Rectal smooth muscle tissue (tissue), 1 donor: ENCODE measurements around the gene RFX4.

ENCODE experiments used
- H3K27ac ChIP-seq: one replicate; pipeline ENCODE4 v1.7.0; 2013; ENCODE audit warnings: low read depth, low read length, inconsistent platforms
- H3K27me3 ChIP-seq: one replicate; pipeline ENCODE4 v1.7.0; 2013; ENCODE audit warnings: low read length; ENCODE audit not compliant: control insufficient read depth, insufficient read depth
- H3K36me3 ChIP-seq: one replicate; pipeline ENCODE4 v1.7.0; 2013; ENCODE audit warnings: low read length; ENCODE audit not compliant: control insufficient read depth, insufficient read depth
- H3K4me1 ChIP-seq: one replicate; pipeline ENCODE4 v1.7.0; 2013; ENCODE audit warnings: low read length; ENCODE audit not compliant: control insufficient read depth, insufficient read depth
- H3K4me3 ChIP-seq: one replicate; pipeline ENCODE4 v1.7.0; 2013; ENCODE audit warnings: low read length
- H3K9ac ChIP-seq: one replicate; pipeline ENCODE4 v1.7.0; 2013; ENCODE audit warnings: low read length

RFX4 gene

GRCh38 chr12:106633451-106633823 is 50.6 kb downstream of the RFX4 start:
- no peak overlapping the region for H3K9ac ChIP-seq
- H3K4me3 ChIP-seq, result no peak overlapping the region
- no peaks in the 10 kb centered on the region for H3K4me1 ChIP-seq
- peaks cover 2% of the 10 kb centered on the region for H3K27me3 ChIP-seq
- H3K27ac ChIP-seq, result no peak overlapping the region
- no peaks in the 10 kb centered on the region for H3K36me3 ChIP-seq

- no peaks in the 10 kb centered on the region for H3K4me1 ChIP-seq
- H3K4me3 ChIP-seq, result no peak overlapping the region
- H3K27me3 ChIP-seq, result peaks cover 2% of the 10 kb centered on the region
- H3K9ac ChIP-seq, result no peak overlapping the region
- H3K27ac ChIP-seq, result no peak overlapping the region
- H3K36me3 ChIP-seq, result no peaks in the 10 kb centered on the region
Observed at GRCh38 chr12:106634206-106634605, 51.4 kb downstream of the RFX4 start.

GRCh38 chr12:106643000-106643399 is 60.2 kb downstream of the RFX4 start:
- no peak overlapping the region for H3K4me3 ChIP-seq
- no peaks in the 10 kb centered on the region for H3K27me3 ChIP-seq
- H3K27ac ChIP-seq, result no peak overlapping the region
- no peaks in the 10 kb centered on the region for H3K36me3 ChIP-seq
- no peak overlapping the region for H3K9ac ChIP-seq
- no peaks in the 10 kb centered on the region for H3K4me1 ChIP-seq

GRCh38 chr12:106644335-106645073 is 61.7 kb downstream of the RFX4 start:
- Histone ChIP-seq H3K4me1 (no peaks in the 10 kb centered on the region), H3K27me3 (no peaks in the 10 kb centered on the region), H3K4me3 (no peak overlapping the region), H3K36me3 (no peaks in the 10 kb centered on the region), H3K9ac (no peak overlapping the region), H3K27ac (no peak overlapping the region)

GRCh38 chr12:106645074-106645421 is 62.2 kb downstream of the RFX4 start:
- Histone ChIP-seq H3K27ac (no peak overlapping the region), H3K4me3 (no peak overlapping the region), H3K4me1 (no peaks in the 10 kb centered on the region), H3K9ac (no peak overlapping the region), H3K27me3 (no peaks in the 10 kb centered on the region), H3K36me3 (no peaks in the 10 kb centered on the region)

GRCh38 chr12:106645465-106646330 is 62.9 kb downstream of the RFX4 start:
- H3K4me1 ChIP-seq, result no peaks in the 10 kb centered on the region
- no peaks in the 10 kb centered on the region for H3K36me3 ChIP-seq
- H3K27ac ChIP-seq, result no peak overlapping the region
- no peak overlapping the region for H3K4me3 ChIP-seq
- no peaks in the 10 kb centered on the region for H3K27me3 ChIP-seq
- H3K9ac ChIP-seq, result no peak overlapping the region

GRCh38 chr12:106646472-106646871 is 63.7 kb downstream of the RFX4 start:
- Histone ChIP-seq H3K36me3 (no peaks in the 10 kb centered on the region), H3K4me1 (no peaks in the 10 kb centered on the region), H3K27me3 (no peaks in the 10 kb centered on the region)

GRCh38 chr12:106647793-106648514 is 65.2 kb downstream of the RFX4 start:
- H3K4me3 ChIP-seq, result no peak overlapping the region
- no peaks in the 10 kb centered on the region for H3K4me1 ChIP-seq
- H3K27me3 ChIP-seq, result no peaks in the 10 kb centered on the region
- H3K9ac ChIP-seq, result no peak overlapping the region
- no peak overlapping the region for H3K27ac ChIP-seq
- no peaks in the 10 kb centered on the region for H3K36me3 ChIP-seq

More at GRCh38 chr12:106646472-106646871, 63.7 kb downstream of the RFX4 start:
- Histone ChIP-seq H3K27ac (no peak overlapping the region), H3K9ac (no peak overlapping the region), H3K4me3 (no peak overlapping the region)

GRCh38 chr12:106648736-106649135 is 65.9 kb downstream of the RFX4 start:
- Histone ChIP-seq H3K4me3 (no peak overlapping the region), H3K27ac (no peak overlapping the region)

GRCh38 chr12:106651552-106651951 is 68.7 kb downstream of the RFX4 start:
- Histone ChIP-seq H3K27me3 (no peaks in the 10 kb centered on the region), H3K27ac (no peak overlapping the region), H3K4me1 (no peaks in the 10 kb centered on the region), H3K9ac (no peak overlapping the region), H3K4me3 (no peak overlapping the region), H3K36me3 (no peaks in the 10 kb centered on the region)

More at GRCh38 chr12:106648736-106649135, 65.9 kb downstream of the RFX4 start:
- no peaks in the 10 kb centered on the region for H3K27me3 ChIP-seq
- H3K9ac ChIP-seq, result no peak overlapping the region
- no peaks in the 10 kb centered on the region for H3K36me3 ChIP-seq
- H3K4me1 ChIP-seq, result no peaks in the 10 kb centered on the region

GRCh38 chr12:106652510-106653015 is 69.8 kb downstream of the RFX4 start:
- Histone ChIP-seq H3K27ac (no peak overlapping the region), H3K36me3 (no peaks in the 10 kb centered on the region), H3K27me3 (no peaks in the 10 kb centered on the region), H3K4me3 (no peak overlapping the region), H3K9ac (no peak overlapping the region), H3K4me1 (no peaks in the 10 kb centered on the region)

- Histone ChIP-seq H3K4me1 (no peaks in the 10 kb centered on the region), H3K27me3 (no peaks in the 10 kb centered on the region), H3K27ac (no peak overlapping the region), H3K36me3 (no peaks in the 10 kb centered on the region), H3K4me3 (no peak overlapping the region), H3K9ac (no peak overlapping the region)
Observed at GRCh38 chr12:106655577-106655976, 72.8 kb downstream of the RFX4 start.
